Cortex of kidney (tissue), 1 donor: ENCODE results near the gene RNF123.

Experiments
- DNase-seq: peaks from one replicate; lab custom pipeline; 2025; lab: John Stamatoyannopoulos, UW

RNF123 gene

DNA sequence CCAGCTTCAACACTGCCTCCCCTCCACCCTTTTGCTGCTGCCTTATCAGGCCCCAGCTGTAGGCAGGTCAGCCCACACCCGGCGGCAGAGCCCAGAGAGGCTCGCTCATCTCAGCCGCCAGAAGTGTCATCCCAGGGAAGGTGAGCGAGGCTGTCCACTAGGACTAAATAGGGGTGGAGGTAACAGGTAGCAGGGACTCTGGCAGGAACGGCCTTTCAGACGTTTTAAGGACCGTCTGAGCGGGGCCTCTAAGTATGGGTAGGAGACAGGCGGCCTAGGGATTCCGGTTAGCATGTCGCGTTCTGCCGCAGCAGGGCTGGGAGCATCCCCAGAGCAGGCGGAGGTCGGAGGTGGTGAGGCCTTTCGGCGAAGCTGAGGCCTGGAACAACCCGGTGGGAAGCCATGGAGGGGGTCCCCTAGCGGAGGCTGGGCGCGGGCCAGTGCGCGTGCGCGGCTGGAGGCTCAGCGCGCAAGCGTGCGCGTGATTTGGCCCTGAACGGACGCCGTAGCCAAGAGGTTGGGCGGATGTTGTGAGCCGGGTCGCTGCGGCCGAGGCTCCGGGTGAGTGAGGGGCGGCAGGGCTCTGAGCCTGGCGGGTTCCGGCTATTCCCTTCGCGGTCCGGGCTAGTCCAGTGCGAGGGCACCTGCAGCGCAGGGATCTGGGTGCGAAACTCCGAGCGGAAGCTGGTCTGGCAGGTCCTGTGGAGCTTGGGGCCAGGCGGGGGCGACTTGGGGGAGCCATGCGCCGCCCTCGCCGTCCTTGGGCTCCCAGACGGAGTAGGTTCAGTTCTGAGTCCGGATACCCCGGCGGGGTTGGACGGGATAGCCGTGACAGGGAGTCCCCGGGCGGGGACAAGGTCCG lies at the start of gene RNF123, which contains the start of gene MST1:
TSS of gene RNF123 (plus strand) at position 512 of the 862 bp plus-strand sequence. CDS start 1,609 bp downstream, outside the sequence.
TSS of gene MST1 (minus strand) at position 429 of the 862 bp plus-strand sequence. CDS start 783 bp downstream, outside the sequence.
- DNase-seq = no peak

DNA sequence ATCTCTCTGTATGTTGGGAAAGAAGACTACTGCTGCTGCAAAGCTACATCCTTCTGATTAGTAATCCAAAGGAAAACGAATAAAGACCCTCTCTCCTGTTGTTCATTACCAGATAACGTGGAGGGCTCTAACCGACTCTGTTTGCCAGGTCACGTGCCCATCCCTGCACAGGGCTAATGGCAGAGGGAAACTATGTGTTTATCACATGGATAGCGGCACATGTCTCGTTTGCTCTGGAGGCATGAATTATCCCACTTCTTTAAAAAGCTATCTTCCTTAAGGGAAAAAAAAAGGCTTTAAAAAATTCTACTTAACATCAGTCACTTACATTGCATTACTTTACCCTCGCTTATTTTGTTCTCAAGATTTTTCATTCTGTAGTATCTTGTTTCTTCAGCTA lies 48.1 kb upstream of the RNF123 start:
- no peak for DNase-seq

GRCh38 chr3:49641921-49642707 lies 47.2 kb upstream of the RNF123 start:
- no peak for DNase-seq

- DNase-seq = no peak
Observed at GRCh38 chr3:49642708-49643145, 46.6 kb upstream of the RNF123 start.

DNA sequence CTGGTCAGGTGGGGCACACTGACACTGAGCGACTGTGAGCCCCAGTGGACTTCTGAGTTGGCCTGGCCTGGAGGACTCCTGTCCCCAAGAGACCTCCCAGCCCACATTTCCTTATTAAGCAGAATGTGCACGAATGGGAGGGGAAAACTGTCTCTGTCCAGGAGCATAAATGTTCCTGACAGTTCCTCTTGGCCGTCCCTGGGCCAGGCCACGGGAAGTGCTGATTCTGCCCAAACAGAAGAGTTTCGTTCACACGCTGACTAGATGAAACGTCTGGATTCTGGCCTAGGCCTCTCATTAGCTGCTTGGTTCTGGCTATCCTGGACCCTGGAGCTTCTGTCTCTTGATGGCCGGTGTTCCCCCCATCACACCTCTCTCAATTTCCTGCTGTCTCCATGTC lies 44.7 kb upstream of the RNF123 start:
- DNase-seq = no peak

GRCh38 chr3:49646236-49646635 lies 43.1 kb upstream of the RNF123 start:
- no peak for DNase-seq

DNA sequence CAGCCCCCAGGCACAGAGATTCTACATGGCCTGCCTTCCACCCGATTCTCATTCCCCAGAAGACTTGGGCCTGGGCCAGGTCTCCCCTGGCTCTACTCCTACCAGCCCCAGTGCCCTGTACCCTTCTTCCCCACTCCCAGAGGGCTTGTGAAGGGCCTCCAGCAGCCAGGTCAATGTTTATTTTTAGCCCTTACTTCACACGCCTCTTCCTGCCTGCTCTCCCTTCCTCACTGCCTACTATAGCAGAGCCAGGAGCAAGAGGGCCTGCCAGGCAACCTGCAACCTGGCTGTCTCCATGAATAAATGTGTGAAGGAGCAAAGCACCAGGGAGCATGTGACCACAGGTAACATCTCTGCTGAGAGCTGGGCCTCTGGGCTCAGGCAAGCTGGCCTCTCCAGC lies 41.6 kb upstream of the RNF123 start:
- no peak for DNase-seq

- DNase-seq = no peak
Observed at GRCh38 chr3:49648354-49649019, 40.9 kb upstream of the RNF123 start.

- no peak for DNase-seq
Observed at GRCh38 chr3:49649576-49649975, 39.8 kb upstream of the RNF123 start.

- no peak for DNase-seq
Observed at GRCh38 chr3:49650177-49650576, 39.2 kb upstream of the RNF123 start.

- DNase-seq = no peak
Observed at GRCh38 chr3:49650637-49651036, 38.7 kb upstream of the RNF123 start.

- DNase-seq = no peak
Observed at GRCh38 chr3:49652218-49652902, 37.0 kb upstream of the RNF123 start.

- no peak for DNase-seq
Observed at GRCh38 chr3:49652903-49653415, 36.4 kb upstream of the RNF123 start.

- DNase-seq = no peak
Observed at GRCh38 chr3:49653621-49654020, 35.7 kb upstream of the RNF123 start.

DNA sequence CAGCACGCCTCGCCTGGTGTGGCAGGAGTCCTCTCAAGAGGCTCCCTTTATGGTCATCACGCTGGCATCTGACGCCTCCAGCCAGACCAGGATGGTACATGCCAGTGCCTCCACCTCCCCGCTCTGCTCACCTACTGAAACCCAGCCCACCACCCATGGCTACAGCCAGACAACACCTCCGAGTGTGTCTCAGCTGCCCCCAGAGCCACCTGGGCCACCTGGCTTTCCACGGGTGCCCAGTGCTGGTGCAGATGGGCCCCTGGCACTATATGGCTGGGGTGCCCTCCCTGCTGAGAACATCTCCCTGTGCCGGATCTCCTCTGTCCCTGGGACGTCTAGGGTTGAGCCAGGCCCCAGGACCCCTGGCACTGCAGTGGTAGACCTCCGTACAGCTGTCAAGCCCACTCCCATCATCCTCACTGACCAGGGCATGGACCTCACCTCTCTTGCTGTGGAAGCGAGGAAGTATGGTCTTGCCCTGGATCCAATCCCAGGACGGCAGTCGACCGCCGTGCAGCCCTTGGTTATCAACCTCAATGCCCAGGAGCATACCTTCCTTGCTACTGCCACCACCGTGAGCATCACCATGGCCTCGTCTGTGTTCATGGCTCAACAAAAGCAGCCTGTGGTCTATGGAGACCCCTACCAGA lies 35.1 kb upstream of the RNF123 start:
- no peak for DNase-seq

- DNase-seq = no peak
Observed at GRCh38 chr3:49654955-49655556, 34.3 kb upstream of the RNF123 start.

DNA sequence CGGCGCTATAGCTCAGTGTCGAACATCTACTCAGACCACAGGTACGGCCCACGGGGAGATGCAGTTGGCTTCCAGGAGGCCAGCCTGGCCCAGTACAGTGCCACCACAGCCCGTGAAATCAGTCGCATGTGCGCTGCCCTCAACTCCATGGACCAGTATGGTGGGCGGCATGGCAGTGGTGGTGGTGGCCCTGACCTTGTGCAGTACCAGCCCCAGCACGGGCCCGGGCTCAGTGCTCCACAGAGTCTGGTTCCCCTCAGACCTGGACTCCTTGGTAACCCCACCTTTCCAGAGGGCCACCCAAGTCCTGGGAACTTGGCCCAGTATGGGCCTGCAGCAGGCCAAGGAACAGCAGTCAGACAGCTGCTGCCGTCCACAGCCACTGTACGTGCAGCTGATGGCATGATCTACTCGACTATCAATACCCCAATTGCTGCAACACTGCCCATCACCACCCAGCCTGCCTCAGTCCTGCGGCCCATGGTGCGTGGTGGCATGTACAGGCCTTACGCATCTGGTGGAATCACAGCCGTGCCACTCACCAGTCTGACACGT lies 33.5 kb upstream of the RNF123 start:
- no peak for DNase-seq

DNA sequence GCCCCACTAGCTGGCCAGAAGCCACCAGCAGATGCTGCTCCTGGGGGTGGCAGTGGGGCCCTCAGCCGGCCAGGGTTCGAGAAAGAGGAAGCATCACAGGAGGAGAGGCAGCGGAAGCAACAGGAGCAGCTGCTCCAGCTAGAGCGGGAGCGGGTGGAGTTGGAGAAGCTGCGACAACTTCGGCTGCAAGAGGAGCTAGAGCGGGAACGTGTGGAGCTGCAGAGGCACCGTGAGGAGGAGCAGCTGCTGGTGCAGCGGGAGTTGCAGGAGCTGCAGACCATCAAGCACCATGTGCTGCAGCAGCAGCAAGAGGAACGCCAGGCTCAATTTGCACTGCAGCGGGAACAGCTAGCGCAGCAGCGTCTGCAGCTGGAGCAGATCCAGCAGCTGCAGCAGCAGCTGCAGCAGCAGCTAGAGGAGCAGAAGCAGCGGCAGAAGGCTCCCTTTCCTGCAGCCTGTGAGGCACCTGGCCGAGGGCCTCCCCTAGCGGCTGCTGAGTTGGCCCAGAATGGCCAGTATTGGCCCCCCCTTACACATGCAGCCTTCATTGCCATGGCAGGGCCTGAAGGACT lies 32.7 kb upstream of the RNF123 start:
- no peak for DNase-seq

- DNase-seq = no peak
Observed at GRCh38 chr3:49657208-49657915, 32.0 kb upstream of the RNF123 start.
